Measurements from ENCODE around the gene TOGARAM1. TPM values are rescaled to one million over a fixed set of nuclear protein-coding genes. Genes with fewer than 3 reads are reported as not detected.

TOGARAM1 gene
- total RNA-seq, 1 experiment from 2014 or later = 15.1 TPM

DNA sequence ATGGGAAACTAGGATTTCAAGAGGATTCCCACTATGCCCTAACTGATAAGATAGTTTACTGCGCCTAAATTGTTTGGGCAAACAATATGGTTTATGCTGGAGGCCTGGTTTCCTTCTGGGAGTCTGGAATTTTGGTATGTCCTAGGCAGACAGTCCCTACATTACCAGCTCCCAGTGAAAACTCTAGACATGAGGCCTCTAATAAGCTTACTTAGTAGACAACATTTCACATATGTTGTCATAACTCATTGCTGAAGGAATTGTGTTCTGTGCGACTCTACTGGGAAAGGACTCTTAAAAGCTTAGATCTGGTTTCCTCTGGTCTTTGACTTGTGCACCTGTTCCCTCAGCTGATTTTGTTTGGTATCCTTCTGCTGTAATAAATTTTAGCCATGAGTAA is 104.0 kb downstream of the TOGARAM1 start:
- intact Hi-C loops (cut with micrococcal nuclease; ENCODE audit: unreplicated experiment) = no loop called here
- no peak overlapping the region for H3K4me3 Mint-ChIP-seq (ENCODE audit: low read depth, unreplicated experiment)
- no peaks in the 10 kb centered on the region for H3K4me1 Mint-ChIP-seq (ENCODE audit: low read depth, unreplicated experiment)
- H3K9me3 Mint-ChIP-seq (ENCODE audit: low read depth, unreplicated experiment) = no peaks in the 10 kb centered on the region
- no peaks in the 10 kb centered on the region for H3K36me3 Mint-ChIP-seq (ENCODE audit: insufficient read depth, unreplicated experiment)
- CTCF ChIA-PET = no interaction called here
- TF ChIP-seq CTCF (IDR thresholded peaks at IDR 0.05; ENCODE audit: unreplicated experiment) = no peak
- no TSS peak for BruUV-seq (replicated peaks)
- no peak overlapping the region for H3K27ac Mint-ChIP-seq (ENCODE audit: unreplicated experiment)
- no peaks in the 10 kb centered on the region for H3K27me3 Mint-ChIP-seq (ENCODE audit: unreplicated experiment)
- no peak for DNase-seq

- Mint-ChIP-seq H3K9me3 (ENCODE audit: low read depth, unreplicated experiment) (no peaks in the 10 kb centered on the region), H3K4me3 (ENCODE audit: low read depth, unreplicated experiment) (no peak overlapping the region), H3K4me1 (ENCODE audit: low read depth, unreplicated experiment) (no peaks in the 10 kb centered on the region), H3K27me3 (ENCODE audit: unreplicated experiment) (no peaks in the 10 kb centered on the region), H3K36me3 (ENCODE audit: insufficient read depth, unreplicated experiment) (no peaks in the 10 kb centered on the region), H3K27ac (ENCODE audit: unreplicated experiment) (no peak overlapping the region)
- intact Hi-C loops (cut with micrococcal nuclease; ENCODE audit: unreplicated experiment) = no loop called here
- no TSS peak for BruUV-seq (replicated peaks)
- DNase-seq = no peak
- no peak for TF ChIP-seq CTCF (IDR thresholded peaks at IDR 0.05; ENCODE audit: unreplicated experiment)
- CTCF ChIA-PET = no interaction called here
Measured at GRCh38 chr14:45066667-45067066, 104.7 kb downstream of the TOGARAM1 start.

- H3K36me3 Mint-ChIP-seq (ENCODE audit: insufficient read depth, unreplicated experiment) = no peaks in the 10 kb centered on the region
- H3K4me3 Mint-ChIP-seq (ENCODE audit: low read depth, unreplicated experiment) = no peak overlapping the region
- H3K4me1 Mint-ChIP-seq (ENCODE audit: low read depth, unreplicated experiment) = no peaks in the 10 kb centered on the region
- no peak overlapping the region for H3K27ac Mint-ChIP-seq (ENCODE audit: unreplicated experiment)
- intact Hi-C loops (cut with micrococcal nuclease; ENCODE audit: unreplicated experiment) = no loop called here
- no peak for TF ChIP-seq CTCF (IDR thresholded peaks at IDR 0.05; ENCODE audit: unreplicated experiment)
- H3K9me3 Mint-ChIP-seq (ENCODE audit: low read depth, unreplicated experiment) = no peaks in the 10 kb centered on the region
- no TSS peak for BruUV-seq (replicated peaks)
- CTCF ChIA-PET = no interaction called here
- no peak for DNase-seq
- no peaks in the 10 kb centered on the region for H3K27me3 Mint-ChIP-seq (ENCODE audit: unreplicated experiment)
Measured at GRCh38 chr14:45068396-45068795, 106.4 kb downstream of the TOGARAM1 start.

- no peaks in the 10 kb centered on the region for H3K27me3 Mint-ChIP-seq (ENCODE audit: unreplicated experiment)
- no peaks in the 10 kb centered on the region for H3K36me3 Mint-ChIP-seq (ENCODE audit: insufficient read depth, unreplicated experiment)
- H3K27ac Mint-ChIP-seq (ENCODE audit: unreplicated experiment) = no peak overlapping the region
- intact Hi-C loops (cut with micrococcal nuclease; ENCODE audit: unreplicated experiment) = no loop called here
- H3K4me1 Mint-ChIP-seq (ENCODE audit: low read depth, unreplicated experiment) = no peaks in the 10 kb centered on the region
- TF ChIP-seq CTCF (IDR thresholded peaks at IDR 0.05; ENCODE audit: unreplicated experiment) = no peak
- no peak overlapping the region for H3K4me3 Mint-ChIP-seq (ENCODE audit: low read depth, unreplicated experiment)
- BruUV-seq (replicated peaks) = no TSS peak
- DNase-seq = no peak
- CTCF ChIA-PET = no interaction called here
- H3K9me3 Mint-ChIP-seq (ENCODE audit: low read depth, unreplicated experiment) = no peaks in the 10 kb centered on the region
Measured at GRCh38 chr14:45070215-45070614, 108.2 kb downstream of the TOGARAM1 start.

DNA sequence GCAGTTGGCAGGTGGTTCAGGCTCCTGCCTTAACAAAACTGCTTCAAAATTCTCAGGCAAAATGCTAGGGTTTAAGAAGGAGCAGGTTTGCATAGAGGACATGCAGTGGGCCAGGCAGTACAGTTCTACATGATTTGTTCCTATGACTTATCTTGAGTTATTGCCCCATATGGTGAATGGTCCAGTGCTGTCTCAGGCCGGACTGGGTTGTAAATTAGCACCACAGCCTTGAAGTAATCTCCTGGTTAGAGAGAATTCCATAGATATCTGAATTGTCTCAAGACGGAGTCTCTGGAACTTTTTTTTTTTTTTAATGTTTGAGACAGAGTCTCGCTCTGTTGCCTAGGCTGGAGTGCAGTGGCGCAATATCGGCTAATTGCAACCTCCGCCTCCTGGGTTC is 110.1 kb downstream of the TOGARAM1 start:
- TF ChIP-seq CTCF (IDR thresholded peaks at IDR 0.05; ENCODE audit: unreplicated experiment) = no peak
- Mint-ChIP-seq H3K4me3 (ENCODE audit: low read depth, unreplicated experiment) (no peak overlapping the region), H3K9me3 (ENCODE audit: low read depth, unreplicated experiment) (no peaks in the 10 kb centered on the region), H3K27me3 (ENCODE audit: unreplicated experiment) (no peaks in the 10 kb centered on the region), H3K27ac (ENCODE audit: unreplicated experiment) (no peak overlapping the region), H3K36me3 (ENCODE audit: insufficient read depth, unreplicated experiment) (no peaks in the 10 kb centered on the region), H3K4me1 (ENCODE audit: low read depth, unreplicated experiment) (no peaks in the 10 kb centered on the region)
- BruUV-seq (replicated peaks) = no TSS peak
- no peak for DNase-seq
- intact Hi-C loops (cut with micrococcal nuclease; ENCODE audit: unreplicated experiment) = loop anchor here (1.0 kb wide), 1 partner anchor 11 kb away; no protein-coding TSS in a partner anchor
- CTCF ChIA-PET = no interaction called here

Measured in Calu3 (cell line).